Activated CD4-positive, alpha-beta T cell treated with anti-CD3 and anti-CD28 coated beads, Interleukin-2, amount 10 ng/mL, durations not matched to agents 7 days and 5 days (primary cell): ENCODE results near the gene NEURL1B. TPM values are rescaled to one million over a fixed set of nuclear protein-coding genes. Genes with fewer than 3 reads are reported as not detected.
"Not testable (repeated sequence)": the region's sequence is repeated elsewhere in the genome, so short reads cannot be mapped to it uniquely, and the experiment has no call there.

Source experiments
- CTCF ChIA-PET: fragments of 350-600 bp; sonication (Branson Sonifier 250); formaldehyde crosslinking; loops from one replicate; lab custom pipeline; 2021; ENCODE audit warnings: antibody characterized with exemption; lab: Charles Lee
- POLR2A ChIA-PET: fragments of 350-600 bp; sonication (Branson Sonifier 250); formaldehyde crosslinking; loops from one replicate; lab custom pipeline; 2021; ENCODE audit warnings: antibody characterized with exemption; lab: Charles Lee
- DNase-seq: peaks from one replicate; pipeline ENCODE4 v3.0.0-alpha.2; 2020
- H3K27ac Mint-ChIP-seq: one replicate; pipeline ENCODE4 v1.8.0; 2021; ENCODE audit warnings: mild to moderate bottlenecking, moderate library complexity, mixed read lengths
- H3K27me3 Mint-ChIP-seq: one replicate; pipeline ENCODE4 v1.8.0; 2021; ENCODE audit warnings: mixed read lengths
- H3K36me3 Mint-ChIP-seq: one replicate; pipeline ENCODE4 v1.8.0; 2021; ENCODE audit warnings: low read depth, mixed read lengths
- H3K4me1 Mint-ChIP-seq: one replicate; pipeline ENCODE4 v1.8.0; 2021; ENCODE audit warnings: mixed read lengths
- H3K4me3 Mint-ChIP-seq: one replicate; pipeline ENCODE4 v1.8.0; 2021; ENCODE audit warnings: mild to moderate bottlenecking, moderate library complexity, mixed read lengths
- H3K9me3 Mint-ChIP-seq: one replicate; pipeline ENCODE4 v1.8.0; 2021; ENCODE audit warnings: mixed read lengths
- total RNA-seq, 2 experiments: library from RNA; stranded (reverse); gene quantifications; one replicate each; pipeline ENCODE4 v1.2.3, GENCODE V29; 2021

NEURL1B gene
- total RNA-seq, 2 experiments from 2014 or later, result 7.8 to 8.7 TPM

- no peaks in the 10 kb centered on the region for H3K4me1 Mint-ChIP-seq
These were observed 41.9 kb upstream of the NEURL1B start for GRCh38 chr5:172599204-172599567.

GRCh38 chr5:172600571-172600970 lies 40.5 kb upstream of the NEURL1B start:
- Mint-ChIP-seq H3K27me3 (no peaks in the 10 kb centered on the region), H3K9me3 (peaks cover 2% of the 10 kb centered on the region), H3K4me1 (no peaks in the 10 kb centered on the region), H3K36me3 (no peaks in the 10 kb centered on the region), H3K4me3 (no peak overlapping the region), H3K27ac (no peak overlapping the region)
- POLR2A ChIA-PET, result no interaction called here
- CTCF ChIA-PET, result no interaction called here
- no peak for DNase-seq

More at GRCh38 chr5:172599204-172599567, 41.9 kb upstream of the NEURL1B start:
- CTCF ChIA-PET, result interaction anchor here (0.7 to 1.2 kb wide), 2 partner anchors 47 to 752 kb away, joined by 3 read pairs; no protein-coding TSS in a partner anchor
- peaks cover 1% of the 10 kb centered on the region for H3K9me3 Mint-ChIP-seq
- H3K4me3 Mint-ChIP-seq, result no peak overlapping the region
- POLR2A ChIA-PET, result no interaction called here
- no peak for DNase-seq
- no peaks in the 10 kb centered on the region for H3K36me3 Mint-ChIP-seq
- H3K27ac Mint-ChIP-seq, result no peak overlapping the region
- H3K27me3 Mint-ChIP-seq, result no peaks in the 10 kb centered on the region

GRCh38 chr5:172601576-172601975 lies 39.5 kb upstream of the NEURL1B start:
- CTCF ChIA-PET, H3K4me3 Mint-ChIP-seq, H3K27me3 Mint-ChIP-seq, H3K27ac Mint-ChIP-seq, H3K36me3 Mint-ChIP-seq, POLR2A ChIA-PET, H3K9me3 Mint-ChIP-seq, H3K4me1 Mint-ChIP-seq, DNase-seq: not testable (repeated sequence)

- H3K4me3 Mint-ChIP-seq, result no peak overlapping the region
- no peaks in the 10 kb centered on the region for H3K4me1 Mint-ChIP-seq
- H3K27me3 Mint-ChIP-seq, result peaks cover 15% of the 10 kb centered on the region
- peaks cover 2% of the 10 kb centered on the region for H3K9me3 Mint-ChIP-seq
- POLR2A ChIA-PET, result no interaction called here
- no peak for DNase-seq
- no peaks in the 10 kb centered on the region for H3K36me3 Mint-ChIP-seq
- CTCF ChIA-PET, result no interaction called here
- no peak overlapping the region for H3K27ac Mint-ChIP-seq
These were observed 38.3 kb upstream of the NEURL1B start for GRCh38 chr5:172602783-172603231.

GRCh38 chr5:172603251-172603806 lies 37.7 kb upstream of the NEURL1B start:
- ChIA-PET POLR2A (no interaction called here), CTCF (no interaction called here)
- Mint-ChIP-seq H3K36me3 (no peaks in the 10 kb centered on the region), H3K4me3 (no peak overlapping the region), H3K27ac (no peak overlapping the region), H3K4me1 (no peaks in the 10 kb centered on the region), H3K9me3 (peaks cover 2% of the 10 kb centered on the region), H3K27me3 (peaks cover 16% of the 10 kb centered on the region)
- DNase-seq, result no peak

GRCh38 chr5:172605466-172605865 lies 35.6 kb upstream of the NEURL1B start:
- no peak for DNase-seq
- no peaks in the 10 kb centered on the region for H3K4me1 Mint-ChIP-seq
- H3K4me3 Mint-ChIP-seq, result no peak overlapping the region
- peaks cover 16% of the 10 kb centered on the region for H3K27me3 Mint-ChIP-seq
- ChIA-PET CTCF (no interaction called here), POLR2A (no interaction called here)
- H3K27ac Mint-ChIP-seq, result no peak overlapping the region
- H3K36me3 Mint-ChIP-seq, result no peaks in the 10 kb centered on the region
- peaks cover 2% of the 10 kb centered on the region for H3K9me3 Mint-ChIP-seq

- Mint-ChIP-seq H3K9me3 (peaks cover 2% of the 10 kb centered on the region), H3K4me1 (no peaks in the 10 kb centered on the region), H3K4me3 (no peak overlapping the region), H3K27ac (no peak overlapping the region), H3K27me3 (peaks cover 16% of the 10 kb centered on the region), H3K36me3 (no peaks in the 10 kb centered on the region)
- CTCF ChIA-PET, result interaction anchor here (0.8 to 1.1 kb wide), 2 partner anchors 10 to 750 kb away, joined by 3 read pairs; no protein-coding TSS in a partner anchor
- POLR2A ChIA-PET, result no interaction called here
- DNase-seq, result no peak
These were observed 34.8 kb upstream of the NEURL1B start for GRCh38 chr5:172606156-172606785.

- CTCF ChIA-PET, result interaction anchor here (0.8 to 1.1 kb wide), 2 partner anchors 9 to 751 kb away, joined by 3 read pairs; no protein-coding TSS in a partner anchor
- POLR2A ChIA-PET, result no interaction called here
- no peak for DNase-seq
- H3K9me3 Mint-ChIP-seq, result peaks cover 2% of the 10 kb centered on the region
- peaks cover 16% of the 10 kb centered on the region for H3K27me3 Mint-ChIP-seq
- no peak overlapping the region for H3K27ac Mint-ChIP-seq
- no peaks in the 10 kb centered on the region for H3K36me3 Mint-ChIP-seq
- H3K4me3 Mint-ChIP-seq, result no peak overlapping the region
- H3K4me1 Mint-ChIP-seq, result no peaks in the 10 kb centered on the region
These were observed 33.8 kb upstream of the NEURL1B start for GRCh38 chr5:172607213-172607793.

- peaks cover 16% of the 10 kb centered on the region for H3K27me3 Mint-ChIP-seq
These were observed 32.3 kb upstream of the NEURL1B start for GRCh38 chr5:172608773-172609172.

GRCh38 chr5:172610643-172611042 lies 30.4 kb upstream of the NEURL1B start:
- CTCF ChIA-PET, result no interaction called here
- peaks cover 16% of the 10 kb centered on the region for H3K27me3 Mint-ChIP-seq
- no peaks in the 10 kb centered on the region for H3K36me3 Mint-ChIP-seq
- POLR2A ChIA-PET, result no interaction called here
- peaks cover 4% of the 10 kb centered on the region for H3K9me3 Mint-ChIP-seq
- H3K4me1 Mint-ChIP-seq, result no peaks in the 10 kb centered on the region
- no peak overlapping the region for H3K27ac Mint-ChIP-seq
- DNase-seq, result no peak
- no peak overlapping the region for H3K4me3 Mint-ChIP-seq

More at GRCh38 chr5:172608773-172609172, 32.3 kb upstream of the NEURL1B start:
- H3K36me3 Mint-ChIP-seq, result no peaks in the 10 kb centered on the region
- ChIA-PET POLR2A (no interaction called here), CTCF (no interaction called here)
- peaks cover 2% of the 10 kb centered on the region for H3K9me3 Mint-ChIP-seq
- no peak overlapping the region for H3K4me3 Mint-ChIP-seq
- H3K4me1 Mint-ChIP-seq, result no peaks in the 10 kb centered on the region
- H3K27ac Mint-ChIP-seq, result no peak overlapping the region
- no peak for DNase-seq

- ChIA-PET POLR2A (no interaction called here), CTCF (no interaction called here)
- H3K4me1 Mint-ChIP-seq, result no peaks in the 10 kb centered on the region
- H3K36me3 Mint-ChIP-seq, result no peaks in the 10 kb centered on the region
- no peak overlapping the region for H3K4me3 Mint-ChIP-seq
- H3K9me3 Mint-ChIP-seq, result peaks cover 4% of the 10 kb centered on the region
- H3K27me3 Mint-ChIP-seq, result peaks cover 8% of the 10 kb centered on the region
- DNase-seq, result no peak
- no peak overlapping the region for H3K27ac Mint-ChIP-seq
These were observed 29.1 kb upstream of the NEURL1B start for GRCh38 chr5:172611913-172612312.

- Mint-ChIP-seq H3K4me1 (no peaks in the 10 kb centered on the region), H3K36me3 (no peaks in the 10 kb centered on the region), H3K4me3 (no peak overlapping the region), H3K9me3 (peaks cover 4% of the 10 kb centered on the region), H3K27me3 (peaks cover 1% of the 10 kb centered on the region), H3K27ac (no peak overlapping the region)
- no peak for DNase-seq
- ChIA-PET POLR2A (no interaction called here), CTCF (interaction anchor here (1.7 kb wide), 1 partner anchor 29 kb away, joined by 4 read pairs; the partner anchor contains the start of gene NEURL1B)
These were observed 28.3 kb upstream of the NEURL1B start for GRCh38 chr5:172612771-172613170.

- Mint-ChIP-seq H3K9me3 (peaks cover 4% of the 10 kb centered on the region), H3K36me3 (no peaks in the 10 kb centered on the region), H3K27me3 (no peaks in the 10 kb centered on the region), H3K4me1 (no peaks in the 10 kb centered on the region), H3K27ac (no peak overlapping the region), H3K4me3 (no peak overlapping the region)
- POLR2A ChIA-PET, result no interaction called here
- CTCF ChIA-PET, result interaction anchor here (0.7 to 1.0 kb wide), 2 partner anchors 9 to 24 kb away, joined by 3 read pairs; no protein-coding TSS in a partner anchor
- no peak for DNase-seq
These were observed 24.9 kb upstream of the NEURL1B start for GRCh38 chr5:172616136-172616535.
